GM19468 (cell line): ENCODE results near the gene APBB1IP.
"Not testable (repeated sequence)": the region's sequence is repeated elsewhere in the genome, so short reads cannot be mapped to it uniquely, and the experiment has no call there.

Source experiments
- ATAC-seq: cut with Tn5 transposase; IDR thresholded peaks from one replicate; pipeline ENCODE4 v1.9.1; 2021; ENCODE audit warnings: mild to moderate bottlenecking, moderate library complexity, moderate number of reproducible peaks; ENCODE audit not compliant: unreplicated experiment; ENCODE audit errors: extremely low read depth

APBB1IP gene

GRCh38 chr10:26540601-26541000 lies 102.5 kb downstream of the APBB1IP start:
- peak; percentile 41 for ATAC-seq

- no peak for ATAC-seq
Measured at GRCh38 chr10:26543567-26544306, 105.6 kb downstream of the APBB1IP start.

DNA sequence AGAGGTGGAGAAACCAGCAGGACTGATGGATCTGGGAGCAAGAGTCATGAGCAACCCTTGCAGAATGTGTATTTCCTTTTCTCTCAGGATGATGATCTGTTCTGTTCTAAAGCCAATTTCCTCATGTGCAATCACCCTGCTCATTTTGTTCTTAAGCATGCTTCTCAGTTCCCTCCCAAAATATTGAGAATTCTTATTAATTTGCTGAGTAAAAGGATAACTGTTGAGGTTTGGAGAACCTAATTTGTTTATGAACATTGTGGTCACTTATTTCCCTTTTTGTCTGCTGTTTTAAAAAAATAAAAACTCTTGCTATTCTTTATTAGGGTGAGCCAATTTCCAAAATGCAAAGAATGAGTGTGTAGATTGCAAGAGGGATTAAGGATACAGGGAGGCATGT lies 106.8 kb downstream of the APBB1IP start:
- no peak for ATAC-seq

DNA sequence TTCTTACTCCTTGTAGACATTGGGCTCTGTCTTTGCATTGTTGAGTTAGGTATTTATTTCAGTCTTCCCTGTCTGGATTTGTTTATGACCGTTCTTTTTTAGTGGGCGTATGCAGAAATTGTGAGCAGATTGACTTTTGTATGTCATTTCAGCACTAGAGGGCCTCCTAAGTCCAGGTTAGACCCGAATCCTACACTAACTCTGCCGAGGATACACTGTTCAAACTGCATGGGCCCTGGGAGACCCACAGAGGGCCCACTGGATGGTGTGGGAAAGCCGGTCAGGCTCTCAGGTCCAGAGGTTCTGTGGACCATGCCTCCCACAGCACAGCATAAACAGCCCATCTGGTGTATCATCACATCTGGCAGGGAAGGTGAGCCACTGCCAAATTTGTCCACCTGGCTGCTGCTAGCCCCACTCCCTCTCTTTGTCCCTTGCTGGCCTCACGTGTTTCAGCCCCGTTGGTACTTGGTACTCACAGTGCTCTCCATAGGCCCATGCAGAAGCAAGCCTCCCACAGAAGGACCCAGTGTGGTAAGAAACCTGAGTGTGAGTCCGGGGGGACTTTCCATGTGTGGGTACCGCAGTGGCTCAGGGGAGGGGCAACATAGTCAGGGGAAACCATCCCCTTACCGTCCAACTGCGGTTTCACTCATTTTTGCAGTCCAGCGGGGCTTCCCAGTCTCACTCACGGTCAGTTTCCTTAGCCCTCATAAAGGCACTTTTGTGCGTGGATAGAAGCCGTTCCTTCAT lies 112.8 kb downstream of the APBB1IP start:
- ATAC-seq, result no peak

GRCh38 chr10:26554246-26554645 lies 116.1 kb downstream of the APBB1IP start:
- ATAC-seq, result no peak

GRCh38 chr10:26555719-26556368 lies 117.7 kb downstream of the APBB1IP start:
- ATAC-seq, result no peak

DNA sequence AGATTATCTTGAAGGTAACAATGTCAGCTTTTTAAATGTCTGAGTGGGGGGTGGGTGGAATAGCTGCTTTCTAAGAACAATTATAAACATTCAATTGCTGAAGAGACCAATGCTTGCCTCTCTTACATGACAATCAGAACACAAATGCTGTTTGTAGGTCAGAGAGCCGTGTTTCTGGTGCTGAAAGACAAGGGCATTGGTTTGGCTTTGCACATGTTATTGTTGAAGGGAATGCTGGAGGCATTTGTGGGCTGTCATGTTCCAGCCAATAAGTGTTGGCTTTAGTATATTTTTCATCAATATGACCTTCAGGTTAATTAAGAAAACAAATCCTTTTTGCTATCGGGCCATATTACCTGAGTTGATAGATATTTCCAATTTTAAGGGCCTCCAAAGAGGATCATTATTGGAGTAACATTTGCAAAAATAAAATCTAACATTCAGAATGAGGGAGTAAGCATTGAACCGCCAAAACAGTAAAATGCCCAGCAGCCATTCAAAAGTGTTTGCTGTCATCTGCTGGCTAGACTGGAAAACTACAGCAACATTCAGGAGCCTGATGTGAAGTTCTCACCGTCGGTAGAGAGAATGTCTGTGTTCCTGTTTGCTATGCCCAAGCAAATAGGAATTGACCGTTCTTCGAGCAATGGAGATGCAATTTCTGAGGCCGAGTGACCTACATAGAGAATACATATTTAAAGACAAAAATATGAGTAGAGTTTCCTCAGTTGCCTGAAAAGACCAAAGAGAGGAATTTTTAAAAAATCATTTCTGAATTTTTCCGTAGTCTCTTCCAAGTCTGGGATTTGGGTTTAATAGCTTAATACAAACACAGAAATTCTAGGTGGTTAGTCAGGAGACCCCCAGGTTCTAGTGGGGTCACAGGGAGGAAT lies 118.9 kb downstream of the APBB1IP start:
- no peak for ATAC-seq

DNA sequence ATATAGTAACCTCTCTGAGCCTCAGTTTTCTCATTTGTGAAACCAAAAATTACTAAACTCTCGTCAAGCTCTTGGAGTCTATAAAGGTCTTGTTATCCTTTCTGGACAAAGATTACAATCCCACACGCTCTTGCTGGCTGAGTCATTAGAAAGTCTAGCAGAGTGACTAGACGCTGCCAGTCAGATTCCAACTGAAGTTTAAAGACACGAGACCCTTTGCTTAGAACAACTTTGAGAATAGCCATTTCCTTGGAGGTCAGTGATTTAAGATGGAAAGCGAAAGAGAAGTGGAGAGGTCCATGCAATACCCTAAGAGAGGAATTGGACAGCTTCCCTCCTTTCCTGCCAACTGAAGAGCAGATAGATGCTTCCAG lies 119.5 kb downstream of the APBB1IP start:
- no peak for ATAC-seq

- no peak for ATAC-seq
Measured at GRCh38 chr10:26566525-26567350, 128.6 kb downstream of the APBB1IP start.

DNA sequence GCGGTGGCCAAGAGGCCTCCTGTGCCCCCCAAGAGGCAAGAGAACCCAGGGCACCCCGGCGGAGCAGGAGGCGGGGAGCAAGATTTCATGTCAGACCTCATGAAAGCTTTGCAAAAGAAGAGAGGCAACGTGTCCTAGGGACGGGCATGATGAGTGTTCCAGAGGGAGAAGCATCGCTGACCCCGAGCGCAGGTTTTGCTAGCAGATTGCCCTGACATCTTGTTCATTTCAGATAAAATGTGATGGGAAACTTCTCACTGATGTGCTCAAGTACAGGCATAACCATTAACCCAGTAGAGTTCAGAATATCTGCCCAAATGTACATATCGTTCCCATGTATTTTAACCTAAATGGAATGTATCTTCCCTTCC lies 129.2 kb downstream of the APBB1IP start:
- ATAC-seq, result no peak

GRCh38 chr10:26571655-26572054 lies 133.5 kb downstream of the APBB1IP start:
- no peak for ATAC-seq

GRCh38 chr10:26573674-26574073 lies 135.5 kb downstream of the APBB1IP start:
- ATAC-seq, result no peak

GRCh38 chr10:26574783-26575182 lies 136.6 kb downstream of the APBB1IP start:
- peak; percentile 34 for ATAC-seq

GRCh38 chr10:26578371-26578770 lies 140.2 kb downstream of the APBB1IP start:
- not testable (repeated sequence) for ATAC-seq

DNA sequence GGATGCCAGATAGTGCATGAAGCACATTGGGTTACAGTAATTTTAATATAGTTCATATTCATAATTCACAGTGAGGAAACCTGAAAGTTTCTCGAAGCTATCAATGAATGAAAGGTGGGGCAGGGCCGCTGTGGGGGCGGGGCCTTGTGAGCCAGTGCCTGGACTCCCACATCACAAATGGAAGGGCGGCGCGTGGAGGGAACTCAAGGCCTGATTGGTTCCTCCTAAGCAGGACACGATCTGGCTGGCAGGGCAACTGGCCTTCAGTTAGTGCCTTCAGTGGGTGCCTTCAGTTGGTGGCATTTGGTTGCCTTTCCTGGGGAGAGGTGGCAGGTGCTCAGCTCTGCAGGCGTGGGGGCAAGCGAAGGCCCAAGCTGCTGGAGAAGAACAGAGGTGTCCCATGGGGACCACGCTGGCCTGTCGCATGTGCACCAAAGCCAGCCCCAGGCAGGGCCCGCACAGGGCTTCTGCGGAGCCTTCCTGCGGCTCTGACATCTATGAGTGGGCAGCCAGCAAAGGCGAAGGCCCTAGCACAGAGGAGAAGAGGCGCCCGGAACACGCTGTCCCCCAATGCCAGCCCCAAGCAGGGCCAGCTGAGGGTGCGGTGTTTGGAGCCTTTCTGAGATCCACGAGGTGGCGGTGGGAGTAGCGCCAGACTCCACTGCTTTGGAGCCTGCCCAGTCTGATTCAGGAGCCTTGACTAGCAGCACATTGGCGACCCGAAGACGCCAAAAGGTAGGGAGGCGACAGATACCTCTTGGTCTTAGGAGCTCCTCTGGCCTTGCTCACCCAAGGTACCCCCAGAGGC lies 141.3 kb downstream of the APBB1IP start:
- no peak for ATAC-seq

- ATAC-seq, result no peak
Measured at GRCh38 chr10:26586211-26586610, 148.1 kb downstream of the APBB1IP start.

DNA sequence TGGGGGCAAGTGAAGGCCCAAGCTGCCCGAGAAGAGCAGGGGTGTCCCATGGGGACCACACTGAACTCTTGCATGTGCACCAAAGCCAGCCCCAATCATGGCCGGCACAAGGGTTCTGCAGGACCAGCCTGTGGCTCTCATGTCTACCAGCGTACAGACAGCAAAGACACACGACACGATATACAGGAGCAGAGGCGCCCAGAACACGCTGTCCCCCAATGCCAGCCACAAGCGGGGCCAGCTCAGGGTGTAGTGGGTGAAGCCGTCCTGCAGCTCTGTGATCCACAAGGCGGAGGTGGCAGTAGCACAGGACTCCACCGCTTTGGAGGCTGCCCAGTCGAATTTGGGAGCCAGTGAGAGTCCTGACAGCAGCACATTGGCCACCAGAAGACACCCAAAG lies 150.5 kb downstream of the APBB1IP start:
- ATAC-seq, result no peak

- ATAC-seq, result not testable (repeated sequence)
Measured at GRCh38 chr10:26589813-26590212, 151.7 kb downstream of the APBB1IP start.

- no peak for ATAC-seq
Measured at GRCh38 chr10:26593896-26594295, 155.8 kb downstream of the APBB1IP start.
